Endothelial cell of umbilical vein (primary cell): ENCODE results near the gene KERA. TPM values are rescaled to one million over a fixed set of nuclear protein-coding genes. Genes with fewer than 3 reads are reported as not detected.

Experiments
- BruUV-seq: library from RNA; stranded (reverse); fragments of 400-500 nt; replicated peaks from 2 replicates; lab custom pipeline; 2021; lab: Mats Ljungman, UMichigan
- CTCF ChIA-PET: fragments of 300-600, 350-600 bp; sonication (Branson Sonifier 250); formaldehyde crosslinking; loops from one replicate; lab custom pipeline; 2021; ENCODE audit warnings: antibody characterized with exemption, inconsistent platforms; lab: Charles Lee
- POLR2A ChIA-PET: fragments of 300-600, 350-600 bp; sonication (Branson Sonifier 250); formaldehyde crosslinking; loops from one replicate; lab custom pipeline; 2021; ENCODE audit warnings: antibody characterized with exemption, inconsistent platforms; lab: Charles Lee
- DNase-seq: peaks from one replicate; pipeline ENCODE4 v3.0.0-alpha.2; 2011; ENCODE audit warnings: low read depth, low spot score
- FAIRE-seq: peaks from 2 replicates; lab custom pipeline; 2011; peaks lifted over from hg19 to GRCh38; lab: Jason Lieb, UNC
- H2AFZ ChIP-seq: 2 replicates; pipeline ENCODE4 v1.6.0; 2012; ENCODE audit warnings: low read depth, low read length, control low read depth, inconsistent platforms
- H3K27ac ChIP-seq: 2 replicates; pipeline ENCODE4 v1.5.1; 2011; ENCODE audit warnings: low read depth, mild to moderate bottlenecking, control low read depth, low read length, moderate library complexity; ENCODE audit not compliant: insufficient read depth
- H3K27me3 ChIP-seq, 2 experiments: 2 replicates each; pipeline versions ENCODE4 v1.6.0 to v1.6.1; 2011; ENCODE audit warnings: low read length in 2 of 2, mixed read lengths in 1 of 2; ENCODE audit not compliant: control insufficient read depth in 2 of 2, insufficient read depth in 2 of 2
- H3K36me3 ChIP-seq, 2 experiments: 2 replicates in 1 of 2; 3 replicates in 1 of 2; pipeline ENCODE4 v1.5.1; 2011; ENCODE audit warnings: low read length in 2 of 2, mild to moderate bottlenecking in 1 of 2, moderate library complexity in 1 of 2; ENCODE audit not compliant: control insufficient read depth in 2 of 2, insufficient read depth in 2 of 2; ENCODE audit errors: extremely low read depth in 1 of 2
- H3K4me1 ChIP-seq: 3 replicates; pipeline ENCODE4 v1.5.1; 2011; ENCODE audit warnings: mild to moderate bottlenecking, low read length; ENCODE audit not compliant: control insufficient read depth, insufficient read depth; ENCODE audit errors: extremely low read depth
- H3K4me2 ChIP-seq: 2 replicates; pipeline ENCODE4 v1.6.1; 2011; ENCODE audit warnings: low read length, control low read depth, mixed read lengths; ENCODE audit not compliant: insufficient read depth
- H3K4me3 ChIP-seq, 3 experiments: fragments of 200-600 bp in 1 of 3; sonication (generic), shearing (Covaris generic) in 1 of 3; replicated peaks in 1 of 3; 2 replicates each; pipeline ENCODE4 v1.5.1; 2011 to 2016; ENCODE audit warnings: control low read depth in 3 of 3, low read length in 3 of 3, mild to moderate bottlenecking in 2 of 3, inconsistent platforms in 1 of 3, low read depth in 1 of 3, moderate library complexity in 1 of 3; ENCODE audit not compliant: insufficient read depth in 1 of 3
- H3K79me2 ChIP-seq: 2 replicates; pipeline ENCODE4 v1.6.0; 2012; ENCODE audit warnings: low read length, inconsistent platforms; ENCODE audit not compliant: control insufficient read depth, insufficient read depth
- H3K9ac ChIP-seq: replicated peaks from 2 replicates; pipeline ENCODE3; 2011; ENCODE audit warnings: low read length, control low read depth; ENCODE audit not compliant: insufficient read depth; ENCODE audit errors: extremely low read depth
- H3K9me1 ChIP-seq: replicated peaks from 3 replicates; pipeline ENCODE4 v1.6.0; 2011; ENCODE audit warnings: mild to moderate bottlenecking, low read length; ENCODE audit not compliant: control insufficient read depth, insufficient read depth; ENCODE audit errors: extremely low read depth
- H3K9me3 ChIP-seq: replicated peaks from 2 replicates; pipeline ENCODE4 v1.5.1; 2012; ENCODE audit warnings: low read length, inconsistent platforms; ENCODE audit not compliant: control insufficient read depth, insufficient read depth
- H4K20me1 ChIP-seq: replicated peaks from 2 replicates; pipeline ENCODE3; 2011; ENCODE audit warnings: mild to moderate bottlenecking, low read length; ENCODE audit not compliant: control insufficient read depth, insufficient read depth; ENCODE audit errors: extremely low read depth
- EZH2 ChIP-seq: IDR thresholded peaks from 2 replicates; pipeline ENCODE4 v1.6.1; 2012; ENCODE audit warnings: borderline replicate concordance, low read depth, mild to moderate bottlenecking, moderate library complexity, low read length, inconsistent platforms; ENCODE audit not compliant: severe bottlenecking
- FOS ChIP-seq: IDR thresholded peaks from 2 replicates; pipeline ENCODE4 v1.6.1; 2011; ENCODE audit warnings: mild to moderate bottlenecking, low read length, moderate library complexity, borderline replicate concordance; ENCODE audit not compliant: insufficient read depth
- GATA2 ChIP-seq: IDR thresholded peaks from 2 replicates; pipeline ENCODE4 v1.7.0; 2011; ENCODE audit warnings: low read depth, mild to moderate bottlenecking, moderate library complexity, mixed read lengths, low read length; ENCODE audit not compliant: insufficient read length, insufficient read depth
- JUN ChIP-seq: IDR thresholded peaks from 2 replicates; pipeline ENCODE4 v1.6.1; 2011; ENCODE audit warnings: borderline replicate concordance, low read depth; ENCODE audit not compliant: insufficient read length, insufficient read depth
- MYC ChIP-seq: IDR thresholded peaks from one replicate; pipeline ENCODE4 v1.6.1; 2011; ENCODE audit warnings: mild to moderate bottlenecking, low read depth, low read length
- POLR2A ChIP-seq: IDR thresholded peaks from 2 replicates; pipeline ENCODE4 v1.6.1; 2012; ENCODE audit warnings: low read depth, mild to moderate bottlenecking, control low read depth, low read length
- POLR2AphosphoS5 ChIP-seq: IDR thresholded peaks from 2 replicates; pipeline ENCODE4 v1.6.1; 2012; ENCODE audit warnings: low read depth, mild to moderate bottlenecking, control low read depth, low read length, moderate library complexity; ENCODE audit not compliant: insufficient read depth
- dilution Hi-C: fragments of 300-500 bp; cut with MboI; formaldehyde crosslinking; loops from one replicate; pipeline ENCODE4 v1.15.0; 2019; ENCODE audit warnings: low sequenced_read_pairs; ENCODE audit not compliant: extremely low pct_ligation_motif_present
- intact Hi-C: fragments of 100-400 bp; cut with micrococcal nuclease; formaldehyde crosslinking; loops from one replicate; pipeline ENCODE4 v1.10.0; 2022
- polyA plus RNA-seq, 4 experiments: library from polyadenylated mRNA; depleted of rRNA in 3 of 4; stranded (reverse) in 3 of 4; unstranded in 1 of 4; fragments of >200 nt; gene quantifications; 2 replicates each; pipeline versions ENCODE4 v1.2.1 to v1.2.3, GENCODE V29; 2011 to 2012; ENCODE audit warnings: missing spikeins in 1 of 4
- total RNA-seq: library from RNA; stranded (reverse); gene quantifications from 2 replicates; pipeline ENCODE4 v1.2.3, GENCODE V29; 2021
- TF ChIP-seq, protein P1 (sequence below), 2 donors: IDR thresholded peaks; 1 replicate in 1 of 2; 2 replicates in 1 of 2; pipeline ENCODE4 v1.5.1; 2011; ENCODE audit warnings: low read length in 2 of 2, mild to moderate bottlenecking in 2 of 2, moderate library complexity in 2 of 2, control low read depth in 1 of 2, inconsistent platforms in 1 of 2, low read depth in 1 of 2; ENCODE audit not compliant: insufficient read depth in 1 of 2; ENCODE audit errors: extremely low read depth in 1 of 2
- TF ChIP-seq, protein P2 (sequence below): IDR thresholded peaks from 2 replicates; pipeline ENCODE4 v1.6.1; 2011; ENCODE audit not compliant: insufficient read depth, insufficient read length

KERA gene
- total and polyA plus RNA-seq, 2 donors (not counting 3 experiments of a cell fraction or from before 2014, with no cell fraction given), result not detected

DNA sequence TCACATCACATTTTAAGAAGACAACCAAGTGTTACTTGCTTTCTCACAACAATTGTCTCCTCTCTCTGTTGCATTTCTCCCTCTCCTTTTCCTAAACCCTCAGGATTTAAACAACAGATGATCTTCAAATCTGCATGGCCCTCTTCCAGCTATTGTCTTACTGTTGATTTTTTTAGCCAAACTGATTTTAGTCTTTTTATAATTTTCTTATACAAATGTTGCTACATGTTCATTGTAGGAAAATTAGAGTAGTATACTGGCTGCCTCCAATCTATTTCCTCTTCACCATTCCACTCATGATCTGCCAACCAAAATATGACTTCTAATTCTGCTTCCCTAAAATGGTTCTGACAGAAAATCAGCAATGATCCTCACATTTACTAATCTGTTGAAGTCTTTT, 1.4 kb upstream of the KERA start:
- CTCF ChIA-PET, result interaction anchor here (0.8 kb wide), 1 partner anchor 50 kb away, joined by 4 read pairs; no protein-coding TSS in a partner anchor
- dilution Hi-C loops, result no loop called here
- no peak for FAIRE-seq

More for the DNA sequence above, 1.4 kb upstream of the KERA start:
- Histone ChIP-seq H3K9ac (no peak overlapping the region), H3K9me1 (no peaks in the 10 kb centered on the region), H3K4me3 (no peak overlapping the region), H3K4me2 (no peak overlapping the region), H3K27me3 (no peaks in the 10 kb centered on the region), H3K79me2 (no peaks in the 10 kb centered on the region), H3K27ac (no peak overlapping the region), H4K20me1 (no peaks in the 10 kb centered on the region), H3K36me3 (no peaks in the 10 kb centered on the region), H2AFZ (no peak overlapping the region), H3K9me3 (no peaks in the 10 kb centered on the region), H3K4me1 (no peaks in the 10 kb centered on the region)
- peak; percentile 7 for DNase-seq
- no TSS peak for BruUV-seq
- intact Hi-C loops, result no loop called here
- POLR2A ChIA-PET, result no interaction called here
- TF ChIP-seq POLR2AphosphoS5 (no peak), MYC (no peak), FOS (no peak), EZH2 (no peak), POLR2A (no peak), GATA2 (no peak), JUN (no peak)
- TF ChIP-seq, protein P1, sequence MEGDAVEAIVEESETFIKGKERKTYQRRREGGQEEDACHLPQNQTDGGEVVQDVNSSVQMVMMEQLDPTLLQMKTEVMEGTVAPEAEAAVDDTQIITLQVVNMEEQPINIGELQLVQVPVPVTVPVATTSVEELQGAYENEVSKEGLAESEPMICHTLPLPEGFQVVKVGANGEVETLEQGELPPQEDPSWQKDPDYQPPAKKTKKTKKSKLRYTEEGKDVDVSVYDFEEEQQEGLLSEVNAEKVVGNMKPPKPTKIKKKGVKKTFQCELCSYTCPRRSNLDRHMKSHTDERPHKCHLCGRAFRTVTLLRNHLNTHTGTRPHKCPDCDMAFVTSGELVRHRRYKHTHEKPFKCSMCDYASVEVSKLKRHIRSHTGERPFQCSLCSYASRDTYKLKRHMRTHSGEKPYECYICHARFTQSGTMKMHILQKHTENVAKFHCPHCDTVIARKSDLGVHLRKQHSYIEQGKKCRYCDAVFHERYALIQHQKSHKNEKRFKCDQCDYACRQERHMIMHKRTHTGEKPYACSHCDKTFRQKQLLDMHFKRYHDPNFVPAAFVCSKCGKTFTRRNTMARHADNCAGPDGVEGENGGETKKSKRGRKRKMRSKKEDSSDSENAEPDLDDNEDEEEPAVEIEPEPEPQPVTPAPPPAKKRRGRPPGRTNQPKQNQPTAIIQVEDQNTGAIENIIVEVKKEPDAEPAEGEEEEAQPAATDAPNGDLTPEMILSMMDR (IDR thresholded peaks at IDR 0.05; ENCODE audit: extremely low read depth in 1 of 2, insufficient read depth in 1 of 2, low read depth in 1 of 2, low read length in 2 of 2), result no peak
- TF ChIP-seq, protein P2, sequence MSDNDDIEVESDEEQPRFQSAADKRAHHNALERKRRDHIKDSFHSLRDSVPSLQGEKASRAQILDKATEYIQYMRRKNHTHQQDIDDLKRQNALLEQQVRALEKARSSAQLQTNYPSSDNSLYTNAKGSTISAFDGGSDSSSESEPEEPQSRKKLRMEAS, result no peak
